ENCODE results near the gene ALK.

Gene ALK

DNA sequence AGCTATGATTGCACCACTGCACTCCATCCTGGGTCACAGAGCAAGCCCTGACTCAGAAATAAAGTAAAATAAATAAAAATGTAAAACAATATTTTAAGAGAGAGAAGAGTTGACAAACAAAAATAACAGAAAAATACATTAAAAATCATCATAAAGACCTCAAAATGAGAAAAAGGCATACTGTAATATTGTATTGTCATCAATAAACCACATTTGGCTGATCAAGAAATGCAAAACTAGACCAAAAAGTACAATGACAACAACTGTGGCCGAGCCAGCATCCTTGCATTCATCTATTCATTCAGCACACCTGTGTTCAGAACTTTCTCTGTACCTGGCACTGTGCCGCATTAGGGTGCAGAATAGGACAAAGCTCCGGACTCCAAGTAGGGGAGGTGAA, 121.8 kb downstream of the ALK start:
- DNase-seq (ENCODE audit: low read depth in 2 of 3, low spot score in 1 of 3), result no peak

DNA sequence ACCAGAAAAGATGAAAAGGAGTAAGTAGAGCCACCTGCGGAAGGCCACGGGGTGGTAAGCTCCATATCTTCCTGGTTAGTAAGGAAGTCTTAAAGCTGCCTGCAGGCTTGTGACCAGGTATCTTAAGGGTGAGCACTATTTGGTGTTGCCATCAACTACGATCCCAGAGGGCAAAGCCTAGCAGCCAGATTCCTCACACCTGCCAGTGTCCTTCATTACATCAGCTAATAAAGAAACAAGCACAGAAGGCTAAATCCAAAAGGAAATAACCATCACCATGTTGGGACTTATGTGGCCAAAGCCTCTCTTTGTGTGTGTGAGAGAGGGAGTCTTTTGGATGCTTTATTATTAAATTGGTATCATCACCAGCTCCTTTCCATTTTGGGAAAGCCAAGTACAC, 123.5 kb downstream of the ALK start:
- DNase-seq (ENCODE audit: low read depth in 2 of 3, low spot score in 1 of 3), result no peak

DNA sequence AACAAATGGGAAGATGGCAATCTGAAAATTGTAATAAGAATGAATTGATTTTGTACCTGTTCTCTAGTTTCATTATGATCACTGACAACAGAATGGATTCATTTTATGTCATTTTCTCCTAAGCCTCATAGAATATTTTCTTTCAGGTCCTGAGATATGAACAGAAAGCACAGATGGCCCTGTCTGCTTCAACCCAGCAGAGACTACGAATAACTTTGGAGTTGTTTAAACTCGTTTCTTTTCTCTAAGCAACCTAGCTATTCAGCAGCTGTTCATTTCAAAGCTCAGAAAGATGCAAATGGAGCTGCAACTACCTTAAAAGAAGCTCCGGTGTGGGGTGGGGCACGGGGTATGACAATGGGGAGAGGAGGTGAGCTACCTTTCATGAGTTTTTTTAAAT, 124.9 kb downstream of the ALK start:
- no peak for DNase-seq (ENCODE audit: low read depth in 2 of 3, low spot score in 1 of 3)

DNA sequence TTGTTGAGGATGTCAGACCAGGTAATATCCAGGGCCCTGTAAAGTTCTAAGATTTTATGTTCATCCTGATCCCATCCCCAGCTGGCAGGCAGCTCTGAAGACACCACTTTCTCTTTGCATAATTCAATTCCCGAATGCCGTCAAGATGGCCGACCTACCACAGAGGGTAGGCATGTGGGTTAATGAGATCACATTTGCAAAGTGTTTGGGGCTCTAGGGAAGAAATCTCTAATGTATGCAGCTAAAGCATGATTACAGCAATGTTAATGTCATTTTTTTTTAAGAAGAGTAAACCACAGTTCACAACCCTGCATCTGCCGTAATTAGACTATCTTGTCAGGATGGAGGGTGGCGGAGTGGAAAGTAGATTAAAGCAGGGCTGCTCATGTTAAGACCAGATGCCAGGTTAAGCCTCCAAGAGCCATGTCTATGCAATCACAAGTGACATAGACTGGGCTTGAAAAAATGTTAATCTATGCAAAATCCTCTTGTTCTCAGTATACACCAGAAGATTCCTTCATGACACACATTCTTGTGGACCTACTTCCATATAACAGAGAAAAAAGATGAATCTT, 131.4 kb downstream of the ALK start:
- DNase-seq (ENCODE audit: low read depth in 2 of 3, low spot score in 1 of 3), result no peak

DNA sequence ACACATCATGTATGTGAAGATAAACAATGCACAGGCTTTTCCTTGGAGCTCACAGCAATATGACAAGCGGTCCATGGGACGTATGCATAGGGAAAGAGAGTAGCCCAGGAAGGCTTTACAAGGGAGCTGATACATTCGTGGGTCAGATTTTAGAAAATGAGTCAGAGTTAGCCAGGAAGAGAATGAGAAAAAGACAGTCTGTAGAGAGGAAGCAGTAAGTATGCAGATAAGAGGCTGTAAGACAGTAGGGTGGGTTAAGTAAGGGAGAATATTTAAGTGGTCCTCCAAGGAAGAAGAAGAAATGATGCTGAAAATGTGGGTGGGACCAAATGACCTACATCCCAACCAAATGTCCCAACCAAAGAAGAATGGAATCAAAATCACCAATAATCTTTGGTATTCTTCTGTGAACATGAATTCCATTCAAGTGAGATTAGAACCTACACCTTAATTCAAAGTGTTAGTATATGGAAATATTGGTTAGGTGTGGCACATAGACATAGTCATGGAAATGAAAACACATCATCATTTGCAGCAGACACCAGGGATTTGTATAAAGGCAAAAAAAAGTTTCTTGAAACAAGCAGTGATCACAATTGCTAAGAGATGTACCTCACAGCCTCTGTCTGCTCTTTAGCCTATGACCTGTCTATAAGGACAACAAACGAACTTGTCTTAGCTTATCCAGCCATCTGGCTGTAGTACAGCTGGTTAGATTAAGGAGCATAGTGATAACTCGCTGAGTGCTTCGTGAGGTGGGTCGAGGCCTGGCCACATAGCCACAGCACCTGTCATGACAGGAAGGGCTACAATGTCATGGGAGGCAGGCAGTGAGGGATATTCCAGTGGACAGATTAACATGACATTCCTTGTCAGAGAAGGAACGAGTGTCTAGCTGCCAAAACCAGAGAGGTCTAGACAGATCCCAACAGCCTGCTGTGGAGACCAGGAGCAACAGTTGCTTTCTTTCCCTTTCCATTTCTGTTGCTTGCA, 133.6 kb downstream of the ALK start:
- no peak for DNase-seq (ENCODE audit: low read depth in 2 of 3, low spot score in 1 of 3)

DNA sequence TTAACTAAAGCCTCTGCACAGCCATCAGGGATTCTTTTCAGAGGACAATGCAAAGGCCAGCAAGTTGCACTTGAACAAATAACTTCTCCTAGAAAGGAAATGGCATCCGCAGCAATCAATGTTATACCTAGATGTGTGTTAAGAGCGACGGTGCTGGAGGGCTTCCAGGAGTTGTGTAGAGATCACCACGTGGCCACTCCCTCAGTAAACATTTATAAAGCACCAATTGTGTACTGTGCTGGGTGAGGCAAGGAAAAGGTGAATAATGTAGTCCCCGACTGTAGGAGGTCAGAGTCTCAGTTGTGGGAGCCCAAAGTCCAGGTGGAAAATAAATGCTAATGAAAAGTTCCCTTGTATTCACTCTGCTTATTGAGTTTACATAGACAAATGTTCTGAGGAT, 135.0 kb downstream of the ALK start:
- no peak for DNase-seq (ENCODE audit: low read depth in 2 of 3, low spot score in 1 of 3)

DNA sequence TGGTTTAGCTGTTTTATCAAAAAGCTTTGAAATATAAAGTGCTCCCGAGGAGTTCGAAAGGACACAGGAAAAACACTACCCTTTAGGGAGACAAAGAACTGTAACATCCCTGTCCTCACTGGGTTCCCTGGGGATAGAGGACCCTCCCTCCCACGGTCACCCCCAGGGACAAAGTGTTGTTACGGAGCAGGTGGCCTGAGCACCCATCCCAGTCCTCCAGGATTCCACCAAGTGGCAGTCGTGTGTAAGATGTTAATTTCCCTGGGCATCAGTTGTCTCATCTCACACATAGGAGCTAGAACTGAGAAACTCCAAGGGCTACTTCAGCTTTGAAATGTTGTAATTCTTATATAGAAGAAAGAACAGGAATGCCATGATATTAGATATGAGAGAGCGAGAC, 137.7 kb downstream of the ALK start:
- DNase-seq (ENCODE audit: low read depth in 2 of 3, low spot score in 1 of 3), result no peak

DNA sequence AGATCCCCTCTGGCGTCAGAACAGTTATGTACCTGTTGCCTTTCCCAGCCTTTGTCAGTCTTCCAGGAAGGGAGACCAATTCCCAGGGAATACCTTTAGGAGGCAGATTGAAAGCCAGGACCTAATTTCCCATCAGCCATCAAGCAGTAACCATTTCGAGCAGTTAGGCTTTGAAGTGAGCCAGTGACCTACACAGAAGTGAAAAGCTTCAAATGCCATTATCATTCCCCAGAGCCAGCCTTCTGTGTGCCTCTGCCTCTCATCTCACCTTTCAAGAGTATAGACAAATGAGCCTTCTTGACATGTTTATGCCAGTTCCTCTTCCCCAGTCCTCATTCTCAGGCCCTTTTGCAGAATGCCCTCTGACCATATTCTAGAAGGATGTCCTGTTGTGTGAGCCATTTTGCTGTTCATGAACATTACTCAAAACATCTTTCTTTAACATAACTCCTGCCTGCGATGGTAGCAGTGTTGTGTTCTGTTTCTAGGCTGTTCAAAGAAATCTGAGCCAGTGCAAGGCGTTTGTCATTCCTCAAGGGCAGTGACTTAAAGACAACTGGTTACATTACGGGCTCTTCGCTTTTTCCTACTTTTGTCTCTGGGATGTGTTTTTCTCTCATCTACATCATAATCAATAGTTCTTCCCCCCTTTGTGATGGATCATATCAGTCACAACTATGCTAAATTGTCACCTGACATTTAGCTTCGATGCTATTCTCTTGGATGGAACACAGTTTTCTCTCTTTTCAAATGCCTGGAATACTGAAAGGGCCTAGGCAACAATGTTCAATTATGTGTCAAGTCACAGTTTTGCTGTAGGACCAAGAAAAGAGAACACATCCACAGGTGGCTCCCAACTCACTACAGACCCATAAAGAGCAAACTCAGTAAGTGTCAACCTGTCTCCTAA, 138.6 kb downstream of the ALK start:
- DNase-seq (ENCODE audit: low read depth in 2 of 3, low spot score in 1 of 3), result no peak

DNA sequence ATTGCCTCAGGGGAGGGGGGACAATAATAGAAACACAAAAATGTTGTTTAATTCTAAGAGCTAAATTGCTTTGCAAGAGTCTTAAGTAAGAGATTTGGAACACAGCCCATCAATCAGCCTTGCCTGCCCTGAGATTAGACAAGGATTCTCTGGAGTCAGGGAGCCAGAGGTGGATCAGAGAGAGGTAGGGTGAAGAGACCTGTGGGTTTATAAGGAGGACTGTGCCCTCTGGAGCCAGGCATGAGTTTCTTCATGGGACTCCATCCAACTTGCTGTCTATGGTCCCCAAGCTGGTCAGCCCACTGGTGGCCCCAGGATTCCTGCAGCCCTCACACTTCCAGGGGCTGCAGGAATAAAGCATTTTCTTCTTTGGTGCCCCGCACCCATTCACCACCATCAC, 139.3 kb downstream of the ALK start:
- no peak for DNase-seq (ENCODE audit: low read depth in 2 of 3, low spot score in 1 of 3)

DNA sequence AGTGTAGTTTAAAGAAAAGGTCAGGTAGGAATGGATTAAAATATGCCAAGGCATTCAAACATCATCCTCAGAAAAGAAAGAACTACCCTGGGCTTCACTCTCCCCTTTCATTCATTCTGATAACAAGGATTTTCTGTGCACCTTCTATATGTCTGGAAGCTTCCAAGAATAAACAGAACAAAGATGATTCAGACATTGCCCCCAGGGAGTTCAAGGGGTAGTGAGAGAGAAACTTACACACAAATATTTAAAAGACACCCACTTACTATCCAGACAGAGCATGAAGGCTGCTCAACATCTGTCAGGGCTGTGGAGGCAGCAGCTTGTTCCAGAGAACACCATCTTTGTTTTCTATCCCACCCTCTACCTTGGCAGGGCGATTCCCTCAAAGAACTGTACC, 140.5 kb downstream of the ALK start:
- no peak for DNase-seq (ENCODE audit: low read depth in 2 of 3, low spot score in 1 of 3)

DNA sequence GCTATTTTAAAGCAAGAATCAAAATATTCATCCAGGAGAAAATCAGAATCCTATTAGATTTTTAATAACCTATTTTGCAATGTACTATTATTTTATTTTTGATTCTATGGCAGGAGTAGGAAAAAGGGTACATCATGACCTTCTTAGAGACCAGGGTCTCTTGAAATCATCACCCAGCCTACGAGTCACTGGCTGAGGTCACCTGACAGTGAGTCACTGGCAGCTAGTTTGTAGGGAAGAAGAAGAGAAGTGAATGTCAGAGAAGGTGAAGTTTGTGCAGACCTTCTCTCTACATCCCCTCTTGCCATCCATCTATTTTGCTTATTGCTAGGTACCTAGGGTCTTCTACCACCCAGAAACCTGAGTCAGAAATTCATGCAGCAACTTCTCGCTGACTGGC, 144.2 kb downstream of the ALK start:
- no peak for DNase-seq (ENCODE audit: low read depth in 2 of 3, low spot score in 1 of 3)

DNA sequence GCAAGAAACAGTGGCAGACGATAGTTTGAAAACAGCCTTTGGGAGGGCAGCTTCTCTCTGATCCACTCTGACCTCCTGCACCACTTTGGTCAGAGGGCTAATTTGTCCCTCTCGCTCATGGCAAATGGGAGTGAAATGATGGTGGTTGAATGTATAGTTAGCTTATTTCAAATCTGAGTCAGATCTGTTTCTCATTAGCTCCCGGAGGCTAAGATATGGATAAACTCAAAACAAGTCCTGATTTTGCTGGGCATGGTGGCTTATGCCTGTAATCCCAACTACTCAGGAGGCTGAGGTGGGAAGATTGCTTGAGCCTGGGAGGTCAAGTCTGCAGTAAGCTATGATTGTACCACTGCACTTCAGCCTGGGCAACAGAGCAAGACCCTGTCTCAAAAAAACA, 145.0 kb downstream of the ALK start:
- DNase-seq (ENCODE audit: low read depth in 2 of 3, low spot score in 1 of 3), result no peak

DNA sequence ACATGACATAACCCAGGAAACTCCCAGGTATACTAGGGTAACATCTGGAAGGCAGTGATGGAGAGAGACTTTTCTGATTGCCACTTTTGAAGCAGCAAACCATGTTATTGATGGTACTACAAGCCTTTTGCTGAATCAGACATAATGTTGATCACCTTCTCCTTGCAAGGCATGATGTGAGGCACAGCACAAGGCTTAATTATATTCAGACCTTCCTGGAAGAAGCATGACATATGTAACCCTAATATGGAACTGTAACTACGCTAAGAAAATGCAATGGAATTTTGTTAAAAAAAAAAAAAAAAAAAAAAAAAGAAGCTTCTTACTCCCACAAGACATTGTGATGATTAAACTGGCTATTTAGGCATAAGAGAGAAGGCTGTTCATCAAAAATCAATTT, 145.4 kb downstream of the ALK start:
- DNase-seq (ENCODE audit: low read depth in 2 of 3, low spot score in 1 of 3), result no peak

DNA sequence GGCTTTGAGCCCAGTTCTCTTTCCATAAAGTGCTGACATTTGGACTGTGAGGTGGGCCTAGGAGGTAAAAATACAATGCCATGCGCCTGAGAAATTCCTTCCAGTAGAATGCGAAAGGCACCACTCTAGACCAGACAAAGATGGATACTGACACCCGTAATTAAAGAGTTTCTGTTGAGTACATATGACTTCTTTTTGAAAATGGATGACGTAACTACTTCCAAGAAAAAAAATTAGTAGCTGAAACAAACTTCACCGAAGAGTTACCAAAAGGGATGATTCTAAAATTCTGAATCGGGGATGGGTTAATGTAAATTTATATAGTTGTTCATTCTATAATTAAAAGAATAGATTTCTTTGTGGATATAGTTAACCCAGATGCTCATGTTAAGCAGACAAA, 146.8 kb downstream of the ALK start:
- no peak for DNase-seq (ENCODE audit: low read depth in 2 of 3, low spot score in 1 of 3)

DNA sequence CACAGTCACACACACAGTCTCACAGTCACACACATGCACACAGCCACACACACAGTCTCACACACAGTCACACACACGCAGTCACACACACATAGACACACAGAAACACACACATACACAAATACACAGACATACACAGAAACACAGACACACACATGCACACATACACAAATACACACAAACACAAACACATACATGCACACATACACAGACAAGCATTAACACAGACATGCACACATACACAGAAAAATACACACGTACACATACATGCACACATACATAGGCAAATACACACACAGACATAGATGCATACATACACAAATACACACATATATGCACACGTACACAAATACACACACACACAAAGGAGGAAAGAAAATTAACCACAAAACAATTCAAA, 150.5 kb downstream of the ALK start:
- DNase-seq (ENCODE audit: low read depth in 2 of 3, low spot score in 1 of 3), result no peak

DNA sequence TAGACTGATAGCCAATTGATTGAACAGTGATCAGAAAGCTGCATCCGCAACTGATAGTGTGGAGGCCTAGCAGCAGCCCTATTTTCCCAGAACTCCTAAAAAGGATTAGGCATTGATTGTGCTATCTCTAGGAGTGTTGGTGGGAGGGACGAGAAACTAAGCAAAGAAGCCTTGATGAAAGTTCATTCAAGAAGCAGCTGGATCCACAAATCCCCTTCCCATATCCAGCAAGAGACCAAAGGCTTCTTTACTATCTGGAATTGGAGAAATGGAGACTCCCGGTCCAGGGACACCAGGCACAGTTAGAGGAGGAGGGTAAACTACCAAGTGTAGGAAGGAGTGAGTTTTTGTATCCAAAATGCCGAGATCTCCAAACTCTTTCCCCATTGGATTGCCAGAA, 151.5 kb downstream of the ALK start:
- DNase-seq (ENCODE audit: low read depth in 2 of 3, low spot score in 1 of 3), result no peak

DNA sequence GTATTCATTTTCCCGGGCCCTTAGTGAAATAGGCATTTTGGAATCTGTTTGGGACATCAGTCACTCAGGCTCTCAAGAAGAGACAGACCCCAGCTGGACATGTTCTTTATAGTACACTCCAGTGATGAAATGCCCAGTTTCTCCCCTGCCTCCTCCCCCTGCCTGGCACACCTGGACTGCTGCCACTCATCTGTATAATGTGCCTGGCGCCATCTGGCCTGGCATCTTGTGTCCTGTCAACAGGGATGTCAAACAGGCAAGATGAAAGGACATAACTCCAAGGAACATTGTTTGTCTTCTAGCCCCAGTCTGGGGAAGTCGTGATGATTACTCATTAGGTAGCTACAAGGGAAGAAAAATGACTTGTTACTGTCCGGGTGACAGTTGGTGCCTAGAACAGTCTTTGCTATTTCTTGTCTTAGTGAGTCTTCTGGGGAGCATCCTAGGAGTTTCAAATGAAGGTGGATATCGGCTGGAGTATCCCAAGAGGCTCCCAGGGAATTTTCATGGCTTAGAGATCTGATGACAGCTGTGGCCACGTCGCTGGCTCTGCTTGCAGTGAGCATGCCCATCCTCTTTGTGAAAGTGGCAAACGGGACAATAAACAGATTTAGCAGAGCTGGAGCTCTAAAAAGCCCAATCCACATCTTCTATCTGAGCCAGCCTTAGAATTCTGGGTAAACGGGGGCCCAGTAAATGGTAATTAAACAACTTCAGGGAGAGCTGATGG, 153.6 kb downstream of the ALK start:
- no peak for DNase-seq (ENCODE audit: low read depth in 2 of 3, low spot score in 1 of 3)

DNA sequence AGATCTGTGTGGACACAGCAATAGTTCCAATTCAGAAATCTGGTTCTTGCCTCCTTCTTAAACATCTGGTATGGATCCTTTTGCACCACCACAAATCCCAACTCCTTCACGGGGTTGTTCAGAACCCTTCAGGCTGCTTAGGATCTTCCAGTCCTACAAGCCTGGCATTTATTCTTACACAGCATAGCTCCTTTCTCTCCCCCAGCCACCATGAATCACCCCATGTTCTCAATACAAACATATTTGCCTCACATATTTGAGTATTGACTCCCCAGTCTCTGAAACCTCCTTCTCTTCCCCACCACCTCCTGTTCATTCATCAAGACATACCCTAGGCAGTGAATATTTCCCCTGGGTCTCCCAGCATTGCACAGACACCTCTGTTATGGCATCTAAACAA, 155.2 kb downstream of the ALK start:
- DNase-seq (ENCODE audit: low read depth in 2 of 3, low spot score in 1 of 3), result no peak

DNA sequence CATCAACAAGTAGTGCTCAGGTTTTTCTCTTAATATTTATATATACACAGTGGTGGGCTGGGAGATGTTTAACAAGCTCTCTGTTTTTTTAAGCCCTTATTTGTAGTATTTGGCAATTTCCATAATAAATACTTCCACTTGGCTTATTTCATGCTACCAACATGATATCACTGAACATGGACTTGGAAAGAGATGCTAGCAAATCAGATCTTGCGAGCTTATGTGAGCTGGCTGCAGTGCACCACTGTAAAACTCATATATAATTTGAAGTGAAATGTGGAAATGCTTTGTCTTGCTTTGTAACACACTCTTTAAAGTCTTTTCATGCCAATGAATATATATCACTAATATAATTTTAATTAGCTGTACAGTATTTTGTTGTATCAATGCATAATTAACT, 155.7 kb downstream of the ALK start:
- no peak for DNase-seq (ENCODE audit: low read depth in 2 of 3, low spot score in 1 of 3)

DNA sequence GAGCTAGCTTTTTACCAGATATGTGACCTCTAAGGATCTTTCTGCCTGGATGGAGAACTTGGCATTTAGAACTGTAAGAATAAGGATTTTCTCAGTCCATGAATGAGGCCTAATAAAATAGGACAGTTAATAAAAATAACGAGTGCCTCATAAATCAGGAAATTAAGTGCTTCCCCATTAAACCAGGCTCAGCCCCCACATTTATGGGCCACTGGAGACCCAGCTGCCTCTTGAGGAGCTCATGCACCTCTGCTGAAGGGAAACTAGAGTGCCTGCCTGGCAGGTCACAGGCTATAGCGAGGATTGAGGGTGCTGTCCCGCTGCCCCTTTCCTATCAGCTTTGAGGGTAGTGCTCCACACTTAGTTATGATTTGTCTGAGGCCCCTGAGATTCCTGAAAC, 158.0 kb downstream of the ALK start:
- DNase-seq (ENCODE audit: low read depth in 2 of 3, low spot score in 1 of 3), result no peak

DNA sequence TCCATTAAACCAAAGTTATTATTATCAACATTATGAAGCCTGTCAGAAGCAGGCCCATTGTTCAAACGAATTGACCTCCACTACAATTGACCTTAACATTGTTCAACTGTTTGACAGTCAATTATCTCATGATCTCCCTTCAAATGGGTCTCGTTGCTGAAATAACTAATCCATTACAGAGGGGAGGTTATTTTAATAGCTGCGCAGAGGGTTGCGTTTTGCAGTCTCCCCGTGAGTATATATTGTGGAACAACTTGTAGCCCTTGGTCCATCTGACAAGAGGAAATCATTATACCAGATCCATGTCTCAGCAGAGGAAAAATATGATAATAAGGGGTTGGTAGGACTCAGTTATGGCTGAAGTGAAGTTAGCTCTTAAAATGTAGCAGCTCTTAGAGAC, 159.1 kb downstream of the ALK start:
- DNase-seq (ENCODE audit: low read depth in 2 of 3, low spot score in 1 of 3), result no peak

Measured in stimulated activated CD4-positive, alpha-beta T cell treated with anti-CD3 and anti-CD28 coated beads, Interleukin-12 subunit alpha, Interleukin-12 subunit beta, amount 100 ng/mL, for 48 hours (primary cell).